MM.1S (cell line): ENCODE data around the gene PRKCZ.

Source experiments
- DNase-seq: peaks from one replicate; pipeline ENCODE4 v3.0.0-alpha.2; 2015
- H2AFZ ChIP-seq: fragments of 300-600 bp; sonication (generic); 2 replicates; pipeline ENCODE4 v1.6.0; 2016; ENCODE audit warnings: antibody characterized with exemption, low read length
- H3F3A ChIP-seq: fragments of 300-600 bp; sonication (generic); 2 replicates; pipeline ENCODE4 v1.6.1; 2016; ENCODE audit warnings: mild to moderate bottlenecking, antibody characterized with exemption, low read length, moderate library complexity, mixed read lengths; ENCODE audit not compliant: insufficient read depth
- H3K27ac ChIP-seq: fragments of 300-600 bp; sonication (generic); 2 replicates; pipeline ENCODE4 v1.5.1; 2016; ENCODE audit warnings: mild to moderate bottlenecking, low read length
- H3K27me3 ChIP-seq: fragments of 300-600 bp; sonication (generic); replicated peaks from 2 replicates; pipeline ENCODE4 v1.6.0; 2016; ENCODE audit warnings: low read length; ENCODE audit not compliant: insufficient read depth
- H3K36me3 ChIP-seq: fragments of 300-600 bp; sonication (generic); replicated peaks from 2 replicates; pipeline ENCODE4 v1.6.1; 2016; ENCODE audit warnings: mild to moderate bottlenecking, low read length, mixed read lengths; ENCODE audit not compliant: insufficient read depth
- H3K4me1 ChIP-seq: fragments of 300-600 bp; sonication (generic); 2 replicates; pipeline ENCODE4 v1.6.1; 2016; ENCODE audit warnings: low read length, mixed read lengths
- H3K4me2 ChIP-seq: fragments of 300-600 bp; sonication (generic); 2 replicates; pipeline ENCODE4 v1.6.0; 2016; ENCODE audit warnings: low read depth, low read length
- H3K4me3 ChIP-seq: fragments of 300-600 bp; sonication (generic); 2 replicates; pipeline ENCODE4 v1.5.1; 2016; ENCODE audit warnings: low read length, mixed read lengths
- H3K79me2 ChIP-seq: fragments of 300-600 bp; sonication (generic); 2 replicates; pipeline ENCODE4 v1.6.1; 2016; ENCODE audit warnings: mixed run types, low read length, mixed read lengths
- H3K9ac ChIP-seq: fragments of 300-600 bp; sonication (generic); 2 replicates; pipeline ENCODE4 v1.6.1; 2016; ENCODE audit warnings: low read length, mixed read lengths
- H3K9me2 ChIP-seq: fragments of 300-600 bp; sonication (generic); replicated peaks from 2 replicates; pipeline ENCODE4 v1.6.1; 2016; ENCODE audit warnings: mild to moderate bottlenecking, low read length, mixed read lengths; ENCODE audit not compliant: insufficient read depth
- H3K9me3 ChIP-seq: fragments of 300-600 bp; sonication (generic); replicated peaks from 2 replicates; pipeline ENCODE4 v1.6.1; 2016; ENCODE audit warnings: mild to moderate bottlenecking, low read length, mixed read lengths; ENCODE audit not compliant: insufficient read depth
- H4K20me1 ChIP-seq: fragments of 300-600 bp; sonication (generic); 2 replicates; pipeline ENCODE4 v1.6.1; 2016; ENCODE audit warnings: mild to moderate bottlenecking, low read length, moderate library complexity, mixed read lengths; ENCODE audit not compliant: insufficient read depth
- EZH2 ChIP-seq: fragments of 300-600 bp; sonication (generic); optimal IDR thresholded peaks from 2 replicates; pipeline ENCODE3; 2017; ENCODE audit warnings: low read depth, mild to moderate bottlenecking, antibody characterized with exemption, low read length, mixed read lengths
- EZH2phosphoT487 ChIP-seq: fragments of 300-600 bp; sonication (generic); IDR thresholded peaks from 2 replicates; pipeline ENCODE4 v1.6.1; 2018; ENCODE audit warnings: antibody characterized with exemption, low read length
- TF ChIP-seq, protein P1 (sequence below): fragments of 300-600 bp; sonication (generic); IDR thresholded peaks from 2 replicates; pipeline ENCODE4 v1.5.1; 2016; ENCODE audit warnings: antibody characterized with exemption, low read length, mixed read lengths

The PRKCZ gene

DNA sequence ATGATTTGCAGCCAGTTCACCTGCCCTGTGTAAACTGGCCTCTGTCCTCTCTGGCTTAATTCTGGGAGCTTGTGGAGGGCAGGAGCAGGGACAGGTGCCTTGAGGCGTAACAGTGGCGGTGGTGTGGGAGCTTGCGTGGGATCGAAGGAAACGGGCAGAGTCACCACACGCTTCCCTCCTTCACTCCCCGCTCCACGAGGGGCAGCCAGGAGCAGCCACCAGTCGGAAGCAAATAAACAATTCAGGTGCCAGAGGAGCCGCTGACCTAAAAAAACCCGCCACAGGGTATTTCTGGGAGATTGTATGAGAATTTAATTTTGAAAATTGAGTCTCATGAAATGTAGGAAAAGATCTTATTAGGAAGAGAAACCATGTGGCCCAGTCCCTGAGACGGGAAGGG, 118.3 kb downstream of the PRKCZ start:
- Histone ChIP-seq H3K27ac (no peak overlapping the region), H3F3A (no peaks in the 10 kb centered on the region), H3K9me2 (no peaks in the 10 kb centered on the region), H3K36me3 (no peaks in the 10 kb centered on the region), H3K4me2 (no peak overlapping the region), H4K20me1 (no peaks in the 10 kb centered on the region), H3K4me3 (no peak overlapping the region), H3K27me3 (peaks cover 91% of the 10 kb centered on the region), H3K4me1 (no peaks in the 10 kb centered on the region), H2AFZ (no peak overlapping the region), H3K9me3 (no peaks in the 10 kb centered on the region), H3K79me2 (no peaks in the 10 kb centered on the region), H3K9ac (no peak overlapping the region)
- DNase-seq, result no peak
- TF ChIP-seq EZH2phosphoT487 (no peak), EZH2 (no peak)
- TF ChIP-seq, protein P1, sequence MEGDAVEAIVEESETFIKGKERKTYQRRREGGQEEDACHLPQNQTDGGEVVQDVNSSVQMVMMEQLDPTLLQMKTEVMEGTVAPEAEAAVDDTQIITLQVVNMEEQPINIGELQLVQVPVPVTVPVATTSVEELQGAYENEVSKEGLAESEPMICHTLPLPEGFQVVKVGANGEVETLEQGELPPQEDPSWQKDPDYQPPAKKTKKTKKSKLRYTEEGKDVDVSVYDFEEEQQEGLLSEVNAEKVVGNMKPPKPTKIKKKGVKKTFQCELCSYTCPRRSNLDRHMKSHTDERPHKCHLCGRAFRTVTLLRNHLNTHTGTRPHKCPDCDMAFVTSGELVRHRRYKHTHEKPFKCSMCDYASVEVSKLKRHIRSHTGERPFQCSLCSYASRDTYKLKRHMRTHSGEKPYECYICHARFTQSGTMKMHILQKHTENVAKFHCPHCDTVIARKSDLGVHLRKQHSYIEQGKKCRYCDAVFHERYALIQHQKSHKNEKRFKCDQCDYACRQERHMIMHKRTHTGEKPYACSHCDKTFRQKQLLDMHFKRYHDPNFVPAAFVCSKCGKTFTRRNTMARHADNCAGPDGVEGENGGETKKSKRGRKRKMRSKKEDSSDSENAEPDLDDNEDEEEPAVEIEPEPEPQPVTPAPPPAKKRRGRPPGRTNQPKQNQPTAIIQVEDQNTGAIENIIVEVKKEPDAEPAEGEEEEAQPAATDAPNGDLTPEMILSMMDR, result no peak

DNA sequence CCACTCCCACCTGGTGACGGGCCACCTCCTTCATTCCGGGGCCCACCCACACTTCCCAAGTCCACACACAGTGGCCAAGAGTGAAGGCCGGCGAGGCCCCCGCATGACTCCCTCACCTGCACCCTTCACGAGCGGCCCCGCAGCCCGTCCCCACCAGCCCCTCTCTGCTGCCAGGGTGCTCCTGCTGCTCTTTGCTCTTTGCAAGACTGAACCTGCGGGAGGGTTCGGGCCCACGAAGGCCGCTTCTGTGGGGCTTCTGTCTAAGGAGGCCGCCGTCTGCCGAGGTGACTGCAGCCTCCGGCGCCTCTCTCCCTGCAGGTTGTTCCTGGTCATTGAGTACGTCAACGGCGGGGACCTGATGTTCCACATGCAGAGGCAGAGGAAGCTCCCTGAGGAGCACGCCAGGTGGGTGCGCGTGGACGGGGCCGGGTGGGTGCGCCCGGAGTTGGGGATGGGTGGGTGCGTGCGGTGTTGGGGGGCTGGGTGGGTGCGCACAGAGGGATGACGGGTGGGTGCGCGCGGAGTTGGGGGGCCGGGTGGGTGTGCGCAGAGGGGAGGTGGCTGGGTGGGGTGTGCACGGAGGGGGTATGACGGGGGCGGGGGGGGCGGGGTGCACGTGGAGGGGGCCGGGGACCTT, 119.1 kb downstream of the PRKCZ start:
- no peaks in the 10 kb centered on the region for H4K20me1 ChIP-seq
- no peak for DNase-seq
- H2AFZ ChIP-seq, result no peak overlapping the region

DNA sequence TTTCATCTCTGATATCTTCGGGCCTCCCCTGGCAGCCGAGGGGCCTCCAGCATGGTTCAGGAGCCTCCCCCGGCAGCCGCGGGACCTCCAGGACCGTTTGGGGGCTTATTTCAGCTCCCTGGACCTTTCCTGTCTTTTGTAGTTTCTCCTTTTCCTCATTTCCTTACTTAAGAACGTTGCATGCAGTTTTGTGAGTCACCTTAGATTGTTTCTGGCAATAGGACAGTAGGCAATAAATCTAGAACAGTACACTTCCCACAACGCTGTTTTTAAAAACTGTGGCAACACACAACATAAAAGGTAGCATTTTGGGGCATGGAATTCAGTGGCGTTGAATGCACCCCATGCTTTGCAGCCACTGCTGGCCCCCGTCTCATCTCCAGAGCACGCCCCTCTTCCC, 120.0 kb downstream of the PRKCZ start:
- no peak overlapping the region for H3K4me3 ChIP-seq
- H3K27ac ChIP-seq, result no peak overlapping the region
- DNase-seq, result no peak
- H3K4me1 ChIP-seq, result no peaks in the 10 kb centered on the region
- no peaks in the 10 kb centered on the region for H3K9me3 ChIP-seq
- no peaks in the 10 kb centered on the region for H4K20me1 ChIP-seq
- H3K9ac ChIP-seq, result no peak overlapping the region
- peaks cover 89% of the 10 kb centered on the region for H3K27me3 ChIP-seq
- no peaks in the 10 kb centered on the region for H3K36me3 ChIP-seq
- no peaks in the 10 kb centered on the region for H3K9me2 ChIP-seq
- no peaks in the 10 kb centered on the region for H3F3A ChIP-seq
- TF ChIP-seq, protein P1, result no peak
- no peak for TF ChIP-seq EZH2phosphoT487
- TF ChIP-seq EZH2, result no peak
- no peaks in the 10 kb centered on the region for H3K79me2 ChIP-seq
- H2AFZ ChIP-seq, result no peak overlapping the region
- no peak overlapping the region for H3K4me2 ChIP-seq

More for the DNA sequence above, 119.1 kb downstream of the PRKCZ start:
- Histone ChIP-seq H3K79me2 (no peaks in the 10 kb centered on the region), H3K27ac (no peak overlapping the region), H3K9me3 (no peaks in the 10 kb centered on the region), H3K9ac (no peak overlapping the region), H3F3A (no peaks in the 10 kb centered on the region), H3K4me1 (no peaks in the 10 kb centered on the region), H3K9me2 (no peaks in the 10 kb centered on the region), H3K27me3 (peaks cover 90% of the 10 kb centered on the region), H3K4me3 (no peak overlapping the region), H3K4me2 (no peak overlapping the region), H3K36me3 (no peaks in the 10 kb centered on the region)
- TF ChIP-seq EZH2phosphoT487, result no peak
- TF ChIP-seq, protein P1, result no peak
- TF ChIP-seq EZH2, result no peak
